ENCODE data around the gene AKAP14.
A peak's percentile ranks its signal among the peaks of the same experiment; 100 is the strongest.
"Not testable (repeated sequence)": the region's sequence is repeated elsewhere in the genome, so short reads cannot be mapped to it uniquely, and the experiment has no call there.

Gene AKAP14

GRCh38 chrX:119922391-119922790, 26.7 kb downstream of the AKAP14 start:
- not testable (repeated sequence) for DNase-seq

- no peak for DNase-seq
These were observed 39.7 kb downstream of the AKAP14 start for GRCh38 chrX:119935215-119935874.

- DNase-seq: no peak
These were observed 45.6 kb downstream of the AKAP14 start for GRCh38 chrX:119941336-119941735.

- DNase-seq: no peak
These were observed 46.6 kb downstream of the AKAP14 start for GRCh38 chrX:119942173-119942819.

GRCh38 chrX:119942831-119943184, 47.1 kb downstream of the AKAP14 start:
- DNase-seq: peak; percentile 38 to 54

- peak; percentile 93 to 98 for DNase-seq
These were observed 47.7 kb downstream of the AKAP14 start, which contains the start of gene NKAP for GRCh38 chrX:119943185-119943988. Gene NKAP, minus strand, starts transcription at chrX:119943751. Its CDS starts 146 bp downstream, at chrX:119943605.

- no peak for DNase-seq
These were observed 49.8 kb downstream of the AKAP14 start for GRCh38 chrX:119945481-119945880.

GRCh38 chrX:119948381-119948780, 52.7 kb downstream of the AKAP14 start:
- peak in 1 of 2 experiments; percentile 17 for DNase-seq

GRCh38 chrX:119954374-119954773, 58.7 kb downstream of the AKAP14 start:
- no peak for DNase-seq

GRCh38 chrX:119955807-119956570, 60.3 kb downstream of the AKAP14 start:
- not testable (repeated sequence) for DNase-seq

- no peak for DNase-seq
These were observed 64.9 kb downstream of the AKAP14 start for GRCh38 chrX:119960625-119961024.

- DNase-seq: not testable (repeated sequence)
These were observed 71.1 kb downstream of the AKAP14 start for GRCh38 chrX:119966837-119967236.
